ENCODE data around the gene CTR9.

GRCh38 chr11:10777393-10777793 lies 26.3 kb downstream of the CTR9 start:
- TF ChIP-seq, protein P1, sequence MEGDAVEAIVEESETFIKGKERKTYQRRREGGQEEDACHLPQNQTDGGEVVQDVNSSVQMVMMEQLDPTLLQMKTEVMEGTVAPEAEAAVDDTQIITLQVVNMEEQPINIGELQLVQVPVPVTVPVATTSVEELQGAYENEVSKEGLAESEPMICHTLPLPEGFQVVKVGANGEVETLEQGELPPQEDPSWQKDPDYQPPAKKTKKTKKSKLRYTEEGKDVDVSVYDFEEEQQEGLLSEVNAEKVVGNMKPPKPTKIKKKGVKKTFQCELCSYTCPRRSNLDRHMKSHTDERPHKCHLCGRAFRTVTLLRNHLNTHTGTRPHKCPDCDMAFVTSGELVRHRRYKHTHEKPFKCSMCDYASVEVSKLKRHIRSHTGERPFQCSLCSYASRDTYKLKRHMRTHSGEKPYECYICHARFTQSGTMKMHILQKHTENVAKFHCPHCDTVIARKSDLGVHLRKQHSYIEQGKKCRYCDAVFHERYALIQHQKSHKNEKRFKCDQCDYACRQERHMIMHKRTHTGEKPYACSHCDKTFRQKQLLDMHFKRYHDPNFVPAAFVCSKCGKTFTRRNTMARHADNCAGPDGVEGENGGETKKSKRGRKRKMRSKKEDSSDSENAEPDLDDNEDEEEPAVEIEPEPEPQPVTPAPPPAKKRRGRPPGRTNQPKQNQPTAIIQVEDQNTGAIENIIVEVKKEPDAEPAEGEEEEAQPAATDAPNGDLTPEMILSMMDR (IDR thresholded peaks at IDR 0.05; ENCODE audit: low read depth, low read length) = no peak
- no peak for TF ChIP-seq POLR2A (IDR thresholded peaks at IDR 0.05; ENCODE audit: extremely low read depth, insufficient read length)

All from NB4 (cell line).